ENCODE results near the gene XCL1.

DNA sequence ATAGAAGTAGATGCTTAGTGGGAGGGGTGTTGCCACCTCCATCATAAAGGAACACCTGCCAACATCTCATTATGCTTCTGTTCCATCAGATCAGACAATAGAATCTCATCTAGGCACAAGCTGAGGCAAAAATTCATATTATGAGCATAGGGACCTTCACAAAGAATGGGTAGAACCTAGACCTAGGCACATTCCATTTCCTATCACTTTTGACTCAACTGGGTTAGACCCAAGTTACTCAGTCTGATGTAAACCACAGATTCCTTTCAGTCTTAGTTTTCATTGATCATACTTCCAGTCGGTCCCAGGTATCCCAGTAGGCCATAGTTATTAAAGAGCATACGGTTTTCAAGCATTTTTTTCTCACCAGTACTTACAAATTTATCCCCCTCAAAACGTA lies 21.7 kb downstream of the XCL1 start:
- no peak for TF ChIP-seq RFX5 (IDR thresholded peaks at IDR 0.05; ENCODE audit: low read depth, low read length)
- TF ChIP-seq CHD2 (IDR thresholded peaks at IDR 0.05; ENCODE audit: borderline replicate concordance, low read depth, low read length): no peak
- no peak for TF ChIP-seq NR2F1 (conservative IDR thresholded peaks at IDR 0.05)
- TF ChIP-seq, protein P1, sequence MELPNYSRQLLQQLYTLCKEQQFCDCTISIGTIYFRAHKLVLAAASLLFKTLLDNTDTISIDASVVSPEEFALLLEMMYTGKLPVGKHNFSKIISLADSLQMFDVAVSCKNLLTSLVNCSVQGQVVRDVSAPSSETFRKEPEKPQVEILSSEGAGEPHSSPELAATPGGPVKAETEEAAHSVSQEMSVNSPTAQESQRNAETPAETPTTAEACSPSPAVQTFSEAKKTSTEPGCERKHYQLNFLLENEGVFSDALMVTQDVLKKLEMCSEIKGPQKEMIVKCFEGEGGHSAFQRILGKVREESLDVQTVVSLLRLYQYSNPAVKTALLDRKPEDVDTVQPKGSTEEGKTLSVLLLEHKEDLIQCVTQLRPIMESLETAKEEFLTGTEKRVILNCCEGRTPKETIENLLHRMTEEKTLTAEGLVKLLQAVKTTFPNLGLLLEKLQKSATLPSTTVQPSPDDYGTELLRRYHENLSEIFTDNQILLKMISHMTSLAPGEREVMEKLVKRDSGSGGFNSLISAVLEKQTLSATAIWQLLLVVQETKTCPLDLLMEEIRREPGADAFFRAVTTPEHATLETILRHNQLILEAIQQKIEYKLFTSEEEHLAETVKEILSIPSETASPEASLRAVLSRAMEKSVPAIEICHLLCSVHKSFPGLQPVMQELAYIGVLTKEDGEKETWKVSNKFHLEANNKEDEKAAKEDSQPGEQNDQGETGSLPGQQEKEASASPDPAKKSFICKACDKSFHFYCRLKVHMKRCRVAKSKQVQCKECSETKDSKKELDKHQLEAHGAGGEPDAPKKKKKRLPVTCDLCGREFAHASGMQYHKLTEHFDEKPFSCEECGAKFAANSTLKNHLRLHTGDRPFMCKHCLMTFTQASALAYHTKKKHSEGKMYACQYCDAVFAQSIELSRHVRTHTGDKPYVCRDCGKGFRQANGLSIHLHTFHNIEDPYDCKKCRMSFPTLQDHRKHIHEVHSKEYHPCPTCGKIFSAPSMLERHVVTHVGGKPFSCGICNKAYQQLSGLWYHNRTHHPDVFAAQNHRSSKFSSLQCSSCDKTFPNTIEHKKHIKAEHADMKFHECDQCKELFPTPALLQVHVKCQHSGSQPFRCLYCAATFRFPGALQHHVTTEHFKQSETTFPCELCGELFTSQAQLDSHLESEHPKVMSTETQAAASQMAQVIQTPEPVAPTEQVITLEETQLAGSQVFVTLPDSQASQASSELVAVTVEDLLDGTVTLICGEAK (IDR thresholded peaks at IDR 0.05; ENCODE audit: borderline replicate concordance): no peak
- TF ChIP-seq TAF1 (IDR thresholded peaks at IDR 0.05; ENCODE audit: borderline replicate concordance, low read depth, low read length): no peak
- TF ChIP-seq, protein P2, sequence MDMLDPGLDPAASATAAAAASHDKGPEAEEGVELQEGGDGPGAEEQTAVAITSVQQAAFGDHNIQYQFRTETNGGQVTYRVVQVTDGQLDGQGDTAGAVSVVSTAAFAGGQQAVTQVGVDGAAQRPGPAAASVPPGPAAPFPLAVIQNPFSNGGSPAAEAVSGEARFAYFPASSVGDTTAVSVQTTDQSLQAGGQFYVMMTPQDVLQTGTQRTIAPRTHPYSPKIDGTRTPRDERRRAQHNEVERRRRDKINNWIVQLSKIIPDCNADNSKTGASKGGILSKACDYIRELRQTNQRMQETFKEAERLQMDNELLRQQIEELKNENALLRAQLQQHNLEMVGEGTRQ (IDR thresholded peaks at IDR 0.05; ENCODE audit: borderline replicate concordance, low read depth, low read length): no peak
- TF ChIP-seq, protein P3, sequence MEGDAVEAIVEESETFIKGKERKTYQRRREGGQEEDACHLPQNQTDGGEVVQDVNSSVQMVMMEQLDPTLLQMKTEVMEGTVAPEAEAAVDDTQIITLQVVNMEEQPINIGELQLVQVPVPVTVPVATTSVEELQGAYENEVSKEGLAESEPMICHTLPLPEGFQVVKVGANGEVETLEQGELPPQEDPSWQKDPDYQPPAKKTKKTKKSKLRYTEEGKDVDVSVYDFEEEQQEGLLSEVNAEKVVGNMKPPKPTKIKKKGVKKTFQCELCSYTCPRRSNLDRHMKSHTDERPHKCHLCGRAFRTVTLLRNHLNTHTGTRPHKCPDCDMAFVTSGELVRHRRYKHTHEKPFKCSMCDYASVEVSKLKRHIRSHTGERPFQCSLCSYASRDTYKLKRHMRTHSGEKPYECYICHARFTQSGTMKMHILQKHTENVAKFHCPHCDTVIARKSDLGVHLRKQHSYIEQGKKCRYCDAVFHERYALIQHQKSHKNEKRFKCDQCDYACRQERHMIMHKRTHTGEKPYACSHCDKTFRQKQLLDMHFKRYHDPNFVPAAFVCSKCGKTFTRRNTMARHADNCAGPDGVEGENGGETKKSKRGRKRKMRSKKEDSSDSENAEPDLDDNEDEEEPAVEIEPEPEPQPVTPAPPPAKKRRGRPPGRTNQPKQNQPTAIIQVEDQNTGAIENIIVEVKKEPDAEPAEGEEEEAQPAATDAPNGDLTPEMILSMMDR (IDR thresholded peaks at IDR 0.05 in 2 of 3, conservative IDR thresholded peaks at IDR 0.05 in 1 of 3; ENCODE audit: control insufficient read depth in 2 of 3, extremely low read depth in 1 of 3, insufficient read depth in 1 of 3, low read depth in 3 of 3, low read length in 3 of 3): no peak
- TF ChIP-seq CEBPB (IDR thresholded peaks at IDR 0.05; ENCODE audit: borderline replicate concordance in 1 of 2, low read depth in 2 of 2, low read length in 2 of 2): no peak
